Peyer's patch (tissue), 4 donors: ENCODE results near the gene CASP14. TPM values are rescaled to one million over a fixed set of nuclear protein-coding genes. Genes with fewer than 3 reads are reported as not detected.
"Not testable (repeated sequence)": the region's sequence is repeated elsewhere in the genome, so short reads cannot be mapped to it uniquely, and the experiment has no call there.

Experiments used
- DNase-seq, 3 donors: peaks; one replicate each; pipeline ENCODE4 v3.0.0-alpha.2; 2017 to 2019
- H3K27ac ChIP-seq, 4 donors: fragments of 200-600 bp; sonication (generic); one replicate each; pipeline ENCODE4 v1.5.1; 2016 to 2019
- H3K27me3 ChIP-seq, 2 donors: fragments of 200-600 bp; sonication (generic); one replicate each; pipeline ENCODE4 v1.5.1; 2019
- H3K36me3 ChIP-seq, 3 donors: fragments of 200-600 bp; sonication (generic); one replicate each; pipeline ENCODE4 v1.5.1; 2016 to 2019
- H3K4me1 ChIP-seq, 4 donors: fragments of 200-600 bp; sonication (generic); one replicate each; pipeline ENCODE4 v1.5.1; 2016 to 2019
- H3K4me3 ChIP-seq, 4 donors: fragments of 200-600 bp; sonication (generic); 1 replicate in 3 of 4; 2 replicates in 1 of 4; pipeline ENCODE4 v1.5.1; 2016 to 2019; ENCODE audit warnings: mild to moderate bottlenecking in 1 of 4
- H3K9me3 ChIP-seq, 4 donors: fragments of 200-600 bp; sonication (generic); one replicate each; pipeline ENCODE4 v1.5.1; 2016 to 2019; ENCODE audit warnings: mild to moderate bottlenecking in 1 of 4
- POLR2A ChIP-seq, 2 donors: fragments of 450-650 bp; IDR thresholded peaks; one replicate each; pipeline ENCODE4 v1.5.1; 2017; ENCODE audit warnings: antibody characterized with exemption in 2 of 2, mild to moderate bottlenecking in 2 of 2, moderate library complexity in 2 of 2
- total RNA-seq, 4 donors: library from RNA; depleted of rRNA; stranded (reverse); fragments of >200 nt; gene quantifications; one replicate each; pipeline ENCODE4 v1.1.0, GENCODE V29; 2016
- TF ChIP-seq, protein P1 (sequence below), 6 experiments: fragments of 450-650 bp in 4 of 6; fragments of 200-600 bp in 2 of 6; sonication (generic) in 1 of 6; IDR thresholded peaks; one replicate each; pipeline ENCODE4 v1.5.1; 2017 to 2019; ENCODE audit warnings: antibody characterized with exemption in 6 of 6, mild to moderate bottlenecking in 3 of 6, moderate library complexity in 1 of 6

CASP14 gene
- total RNA-seq, 4 donors from 2014 or later: not detected

GRCh38 chr19:15047680-15048079 is 1.6 kb upstream of the CASP14 start:
- DNase-seq: no peak
- no peak overlapping the region for H3K27ac ChIP-seq
- H3K4me1 ChIP-seq: no peaks in the 10 kb centered on the region
- TF ChIP-seq POLR2A (IDR thresholded peaks at IDR 0.05): no peak
- TF ChIP-seq, protein P1, sequence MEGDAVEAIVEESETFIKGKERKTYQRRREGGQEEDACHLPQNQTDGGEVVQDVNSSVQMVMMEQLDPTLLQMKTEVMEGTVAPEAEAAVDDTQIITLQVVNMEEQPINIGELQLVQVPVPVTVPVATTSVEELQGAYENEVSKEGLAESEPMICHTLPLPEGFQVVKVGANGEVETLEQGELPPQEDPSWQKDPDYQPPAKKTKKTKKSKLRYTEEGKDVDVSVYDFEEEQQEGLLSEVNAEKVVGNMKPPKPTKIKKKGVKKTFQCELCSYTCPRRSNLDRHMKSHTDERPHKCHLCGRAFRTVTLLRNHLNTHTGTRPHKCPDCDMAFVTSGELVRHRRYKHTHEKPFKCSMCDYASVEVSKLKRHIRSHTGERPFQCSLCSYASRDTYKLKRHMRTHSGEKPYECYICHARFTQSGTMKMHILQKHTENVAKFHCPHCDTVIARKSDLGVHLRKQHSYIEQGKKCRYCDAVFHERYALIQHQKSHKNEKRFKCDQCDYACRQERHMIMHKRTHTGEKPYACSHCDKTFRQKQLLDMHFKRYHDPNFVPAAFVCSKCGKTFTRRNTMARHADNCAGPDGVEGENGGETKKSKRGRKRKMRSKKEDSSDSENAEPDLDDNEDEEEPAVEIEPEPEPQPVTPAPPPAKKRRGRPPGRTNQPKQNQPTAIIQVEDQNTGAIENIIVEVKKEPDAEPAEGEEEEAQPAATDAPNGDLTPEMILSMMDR (IDR thresholded peaks at IDR 0.05): no peak
- H3K36me3 ChIP-seq: no peaks in the 10 kb centered on the region
- H3K4me3 ChIP-seq: no peak overlapping the region
- no peaks in the 10 kb centered on the region for H3K27me3 ChIP-seq
- no peaks in the 10 kb centered on the region for H3K9me3 ChIP-seq

DNA sequence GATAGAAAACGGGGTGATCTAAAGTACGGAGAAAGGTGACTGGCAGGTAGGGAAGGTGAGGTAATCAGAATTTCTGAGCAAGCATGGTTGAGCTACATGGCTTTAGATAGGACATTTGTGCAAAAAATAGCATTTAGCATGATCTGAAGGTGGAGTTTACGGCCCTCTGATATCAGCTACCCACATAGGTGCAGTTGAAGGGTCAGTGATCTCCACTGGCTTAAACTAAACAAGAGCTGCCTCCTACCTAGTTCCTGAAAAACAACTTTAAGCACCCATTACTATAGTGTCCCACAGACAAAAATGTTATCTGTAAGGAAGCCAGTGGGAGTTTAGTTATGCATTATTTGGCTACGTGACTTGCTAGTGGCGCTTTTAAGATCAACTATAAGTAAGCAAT is 1.2 kb upstream of the CASP14 start:
- Histone ChIP-seq H3K4me3 (no peak overlapping the region), H3K9me3 (no peaks in the 10 kb centered on the region), H3K27me3 (no peaks in the 10 kb centered on the region), H3K4me1 (no peaks in the 10 kb centered on the region), H3K27ac (no peak overlapping the region), H3K36me3 (no peaks in the 10 kb centered on the region)
- DNase-seq: no peak
- TF ChIP-seq, protein P1 (IDR thresholded peaks at IDR 0.05): no peak
- no peak for TF ChIP-seq POLR2A (IDR thresholded peaks at IDR 0.05)

DNA sequence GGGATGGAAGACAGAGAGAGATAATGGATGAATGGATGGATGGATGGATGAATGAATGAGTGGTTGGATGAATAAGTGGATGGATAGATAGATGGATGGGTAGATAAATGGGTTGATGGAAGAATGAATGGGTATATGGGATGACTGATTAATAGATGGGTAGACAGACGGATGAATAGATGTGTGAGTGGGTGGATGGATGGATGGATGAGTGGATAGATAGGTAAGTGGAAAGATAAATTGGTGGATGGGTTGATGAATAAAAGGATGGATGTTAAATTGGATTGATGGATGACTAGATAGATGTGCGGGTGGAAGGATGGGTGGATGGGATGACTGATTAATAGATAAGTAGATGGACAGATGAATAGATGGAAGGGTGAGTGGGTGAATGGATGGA is 1.4 kb downstream of the CASP14 start:
- H3K36me3 ChIP-seq: no peaks in the 10 kb centered on the region
- H3K27ac ChIP-seq: no peak overlapping the region
- no peaks in the 10 kb centered on the region for H3K9me3 ChIP-seq
- H3K27me3 ChIP-seq: no peaks in the 10 kb centered on the region
- TF ChIP-seq POLR2A (IDR thresholded peaks at IDR 0.05): no peak
- TF ChIP-seq, protein P1 (IDR thresholded peaks at IDR 0.05): no peak
- H3K4me1 ChIP-seq: no peaks in the 10 kb centered on the region
- H3K4me3 ChIP-seq: no peak overlapping the region
- DNase-seq: no peak

DNA sequence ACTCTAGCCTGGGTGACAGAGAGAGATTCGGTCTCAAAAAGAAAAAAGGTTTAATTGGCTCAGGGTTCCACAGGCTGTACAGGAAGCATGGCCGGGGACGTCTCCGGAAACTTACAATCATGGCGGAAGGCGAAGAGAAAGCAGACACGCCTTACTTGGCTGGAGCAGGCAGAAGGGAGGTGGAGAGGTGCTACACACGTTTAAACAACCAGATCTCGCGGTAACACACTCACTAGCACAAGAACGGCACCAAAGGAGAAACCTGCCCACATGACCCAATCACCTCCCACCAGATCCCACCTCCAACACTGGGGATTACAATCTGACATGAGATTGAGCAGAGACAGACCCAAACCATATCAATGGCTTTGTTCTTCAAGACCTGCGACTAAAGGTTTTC is 12.8 kb downstream of the CASP14 start:
- no peak overlapping the region for H3K4me3 ChIP-seq
- no peaks in the 10 kb centered on the region for H3K36me3 ChIP-seq
- TF ChIP-seq POLR2A (IDR thresholded peaks at IDR 0.05): no peak
- TF ChIP-seq, protein P1 (IDR thresholded peaks at IDR 0.05): no peak
- no peaks in the 10 kb centered on the region for H3K27me3 ChIP-seq
- no peaks in the 10 kb centered on the region for H3K9me3 ChIP-seq
- no peak for DNase-seq
- no peaks in the 10 kb centered on the region for H3K4me1 ChIP-seq
- H3K27ac ChIP-seq: no peak overlapping the region

DNA sequence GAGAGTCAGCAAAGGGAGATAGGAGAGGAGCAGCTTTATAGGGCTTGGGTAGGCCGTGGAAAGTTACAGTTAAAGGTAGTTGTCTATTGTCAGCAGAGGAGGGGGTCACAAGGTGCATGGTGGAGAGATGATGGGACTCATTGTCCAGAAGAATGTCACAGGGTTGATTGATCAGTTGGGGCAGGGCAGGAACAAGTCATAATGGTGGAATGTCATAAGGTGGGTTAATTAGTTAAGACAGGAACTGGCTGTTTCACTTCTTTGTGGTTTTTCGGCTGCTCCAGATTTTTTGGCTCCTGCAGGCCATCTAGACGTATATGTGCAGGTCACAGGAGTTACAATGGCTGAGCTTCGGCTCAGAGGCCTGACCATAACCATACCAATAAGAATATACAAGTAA is 21.1 kb downstream of the CASP14 start:
- DNase-seq, H3K27ac ChIP-seq, H3K4me1 ChIP-seq, H3K4me3 ChIP-seq, H3K36me3 ChIP-seq, H3K9me3 ChIP-seq, H3K27me3 ChIP-seq: not testable (repeated sequence)

DNA sequence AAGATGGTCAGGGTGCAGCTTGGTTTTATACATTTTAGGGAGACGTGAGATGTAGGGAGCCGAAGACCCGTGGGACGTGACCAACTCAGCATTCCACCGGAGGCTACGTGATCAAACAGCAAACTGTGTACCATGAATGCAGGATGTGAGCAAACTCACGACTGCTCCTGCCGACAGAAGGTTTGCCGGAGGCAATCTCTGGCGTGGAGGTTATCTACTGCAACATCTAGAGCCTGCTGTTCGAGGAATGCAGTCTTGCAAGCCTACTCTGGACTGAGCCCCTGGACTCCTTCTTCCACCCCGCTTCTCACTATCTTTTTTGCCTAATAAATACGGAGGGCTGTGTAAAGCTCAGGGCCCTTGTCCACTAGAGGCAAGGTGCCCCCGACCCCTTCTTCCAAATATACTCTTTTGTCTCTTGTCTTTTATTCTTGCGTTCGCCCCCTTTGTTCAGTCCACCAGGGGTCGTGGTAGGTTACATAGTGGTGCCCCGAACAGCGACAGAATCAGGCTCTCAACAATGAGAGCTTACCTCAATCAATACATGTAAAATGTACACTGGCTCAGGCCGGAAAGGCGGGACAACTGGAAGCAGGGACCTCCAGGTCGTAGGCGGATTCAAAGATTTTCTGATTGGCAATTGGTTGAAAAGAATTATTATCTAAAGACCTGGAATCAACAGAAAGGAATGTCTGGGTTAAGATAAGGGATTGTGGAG is 23.8 kb downstream of the CASP14 start:
- Histone ChIP-seq H3K9me3 (no peaks in the 10 kb centered on the region), H3K27ac (no peak overlapping the region), H3K4me3 (no peak overlapping the region), H3K4me1 (no peaks in the 10 kb centered on the region), H3K36me3 (no peaks in the 10 kb centered on the region), H3K27me3 (no peaks in the 10 kb centered on the region)
- TF ChIP-seq, protein P1 (IDR thresholded peaks at IDR 0.05): no peak
- TF ChIP-seq POLR2A (IDR thresholded peaks at IDR 0.05): no peak
- no peak for DNase-seq
